ENCODE results near the gene SNX10.
A peak's percentile ranks its signal among the peaks of the same experiment; 100 is the strongest.
"Not testable (repeated sequence)": the region's sequence is repeated elsewhere in the genome, so short reads cannot be mapped to it uniquely, and the experiment has no call there.

SNX10 gene, protein sequence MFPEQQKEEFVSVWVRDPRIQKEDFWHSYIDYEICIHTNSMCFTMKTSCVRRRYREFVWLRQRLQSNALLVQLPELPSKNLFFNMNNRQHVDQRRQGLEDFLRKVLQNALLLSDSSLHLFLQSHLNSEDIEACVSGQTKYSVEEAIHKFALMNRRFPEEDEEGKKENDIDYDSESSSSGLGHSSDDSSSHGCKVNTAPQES

DNA sequence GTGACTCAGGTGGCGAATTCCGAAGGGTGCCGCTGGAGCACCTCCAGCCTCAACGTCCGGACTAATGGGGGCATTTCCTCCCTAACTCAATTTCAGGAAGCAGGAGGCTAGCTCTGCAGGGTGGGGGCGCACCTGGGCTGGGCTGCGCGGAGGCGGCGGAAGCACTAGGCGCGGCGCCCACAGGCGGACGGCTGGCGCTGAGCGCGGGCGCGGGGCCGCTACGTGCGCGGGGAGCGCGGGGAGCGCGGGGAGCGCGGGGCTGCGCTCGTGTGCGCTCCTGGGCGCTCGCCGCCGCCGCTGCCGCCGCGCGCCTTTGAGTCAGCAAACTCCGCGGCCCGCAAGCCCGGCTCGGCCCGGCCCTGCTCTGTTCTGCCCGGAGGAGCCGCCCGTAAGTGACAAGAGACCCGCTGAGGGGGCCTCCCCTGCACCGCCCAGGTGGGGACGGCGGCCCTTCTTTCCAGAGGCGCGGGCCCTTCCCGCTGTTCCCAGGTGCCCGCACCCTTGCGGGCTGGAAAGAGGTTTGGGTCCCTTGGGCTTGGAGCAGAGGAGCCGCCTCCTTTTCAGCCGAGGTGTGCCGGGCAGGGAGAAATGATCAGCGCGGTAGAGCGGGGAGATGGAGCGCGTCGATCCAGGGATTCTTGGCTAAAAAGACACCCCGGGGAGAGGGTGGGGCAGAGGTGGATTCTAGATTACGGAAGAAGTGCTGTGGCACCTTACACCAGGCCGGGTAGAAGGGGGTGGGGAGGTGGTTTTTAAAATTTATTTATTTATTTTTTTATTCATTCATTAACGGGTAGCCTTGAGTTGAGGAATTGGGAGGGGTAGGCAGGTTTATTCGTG lies at the start of gene SNX10:
TSS of gene SNX10 (plus strand) at position 164 of the 840 bp plus-strand sequence. CDS start 54,581 bp downstream, outside the sequence.
- peak; percentile 39 for DNase-seq

DNA sequence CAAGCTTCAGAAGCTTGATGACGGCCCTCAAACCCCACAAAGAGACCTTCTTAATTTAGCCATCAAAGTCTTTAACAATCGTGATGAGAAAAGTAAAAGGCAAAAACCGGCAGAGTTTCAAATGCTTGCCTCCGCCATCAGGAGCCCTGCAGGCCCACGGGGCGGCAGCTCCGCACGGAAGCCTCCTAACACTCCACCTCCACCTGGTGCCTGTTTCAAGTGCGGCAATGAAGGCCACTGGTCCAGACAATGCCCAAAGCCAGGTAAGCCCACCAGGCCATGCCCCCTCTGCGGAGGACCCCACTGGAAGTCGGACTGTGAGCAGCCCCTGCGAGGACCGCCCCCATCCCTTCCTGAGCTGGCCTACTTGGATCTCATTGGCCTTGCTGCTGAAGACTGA lies 46.5 kb upstream of the SNX10 start:
- DNase-seq: no peak

DNA sequence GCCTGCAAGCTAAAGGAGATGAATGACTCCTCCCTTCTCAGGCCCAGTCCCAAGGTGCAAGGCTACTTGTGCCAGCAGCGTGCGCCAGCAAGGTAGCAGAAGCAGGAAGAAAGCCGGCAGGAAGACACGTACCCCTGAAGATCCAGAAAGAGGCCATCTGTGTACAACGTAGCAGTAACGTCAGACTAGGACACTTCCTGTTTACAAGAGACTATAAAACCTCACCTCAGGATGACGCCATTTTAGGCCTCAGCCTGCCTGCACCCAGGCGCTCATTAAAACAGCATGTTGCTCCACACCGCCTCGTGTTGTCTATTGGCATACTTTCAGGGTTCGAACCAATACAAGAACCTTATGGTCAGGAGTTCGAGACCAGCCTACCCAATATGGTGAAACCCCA lies 41.4 kb upstream of the SNX10 start:
- no peak for DNase-seq

DNA sequence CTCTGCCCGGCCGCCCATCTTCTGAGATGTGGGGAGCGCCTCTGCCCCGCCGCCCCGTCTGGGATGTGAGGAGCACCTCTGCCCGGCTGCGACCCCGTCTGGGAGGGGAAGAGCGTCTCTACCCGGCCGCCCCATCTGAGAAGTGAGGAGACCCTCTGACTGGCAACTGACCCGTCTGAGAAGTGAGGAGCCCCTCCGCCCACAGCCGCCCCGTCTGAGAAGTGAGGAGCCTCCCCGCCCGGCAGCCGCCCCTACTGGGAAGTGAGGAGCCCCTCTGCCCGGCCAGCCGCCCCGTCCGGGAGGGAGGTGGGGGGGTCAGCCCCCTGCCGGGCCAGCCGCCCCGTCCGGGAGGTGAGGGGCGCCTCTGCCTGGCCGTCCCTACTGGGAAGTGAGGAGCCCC lies 29.8 kb upstream of the SNX10 start:
- DNase-seq: not testable (repeated sequence)

DNA sequence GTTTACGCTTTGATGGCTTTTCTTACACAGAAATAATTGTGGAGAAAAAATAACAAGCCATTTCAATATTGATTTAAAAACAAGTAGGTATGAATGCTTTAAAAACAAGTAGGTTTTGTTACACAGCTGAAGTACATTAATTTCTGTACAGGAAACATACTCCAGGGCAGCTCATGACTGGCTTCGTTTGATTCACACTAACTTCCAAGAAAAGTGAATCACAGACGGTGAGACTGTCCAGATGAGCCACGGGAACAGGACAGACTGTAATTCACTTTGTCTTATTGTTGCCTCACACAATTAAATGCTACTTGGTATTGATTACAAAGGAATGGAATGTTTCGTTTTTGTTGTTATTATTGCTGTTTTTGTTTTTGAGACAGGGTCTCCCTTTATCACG lies 26.6 kb upstream of the SNX10 start:
- no peak for DNase-seq

DNA sequence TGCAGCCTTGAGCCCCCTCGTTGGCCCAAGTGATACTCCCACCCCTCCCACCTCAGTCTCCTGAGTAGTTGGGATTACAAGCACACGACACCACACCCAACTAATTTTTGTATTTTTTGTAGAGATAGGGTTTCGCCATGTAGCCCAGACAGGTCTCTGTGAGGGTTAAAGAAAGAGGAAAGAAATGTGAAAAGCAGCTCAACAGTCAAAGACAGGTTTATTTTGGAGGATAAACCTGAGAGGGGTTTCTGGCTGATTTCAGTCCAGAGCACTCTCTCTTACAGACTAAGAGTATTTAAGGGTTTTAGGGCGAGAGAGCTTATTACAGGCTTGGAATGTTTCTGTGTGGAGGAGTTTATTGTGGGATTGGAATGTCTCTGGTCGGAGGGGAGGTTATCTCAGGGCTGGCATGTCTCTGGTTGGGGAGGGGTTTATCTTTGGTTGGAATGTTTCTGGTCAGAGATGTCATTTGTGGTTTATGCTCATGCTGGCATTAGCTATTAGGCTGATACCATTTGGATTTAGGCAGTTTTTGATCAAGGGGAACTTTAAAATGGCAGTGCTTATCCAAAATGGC lies 26.1 kb upstream of the SNX10 start:
- DNase-seq: no peak

DNA sequence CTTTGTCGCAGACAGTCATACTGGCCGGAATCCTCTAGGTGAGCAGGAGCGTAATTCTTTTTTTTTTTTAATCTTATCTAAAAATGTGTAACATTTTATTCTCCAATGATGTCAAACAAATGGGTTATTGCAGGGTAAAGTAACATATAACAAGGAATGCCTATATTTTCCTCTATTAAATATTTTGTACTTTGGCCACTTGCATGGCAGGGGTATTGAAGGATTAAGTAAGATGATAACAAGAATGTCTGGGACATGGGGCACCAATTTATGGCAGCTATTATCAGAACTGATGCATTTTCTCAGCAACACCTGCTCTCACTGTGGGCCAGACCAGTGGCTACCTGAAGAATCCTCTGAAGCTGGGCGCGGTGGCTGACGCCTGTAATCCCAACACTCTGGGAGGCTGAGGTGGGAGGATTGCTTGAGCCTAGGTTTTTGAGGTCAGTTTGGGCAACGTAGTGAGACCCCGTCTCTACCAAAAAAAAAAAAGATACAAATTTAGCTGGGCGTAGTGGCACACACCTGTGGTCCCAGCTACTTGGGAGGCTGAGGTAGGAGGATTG lies 24.0 kb upstream of the SNX10 start:
- no peak for DNase-seq

DNA sequence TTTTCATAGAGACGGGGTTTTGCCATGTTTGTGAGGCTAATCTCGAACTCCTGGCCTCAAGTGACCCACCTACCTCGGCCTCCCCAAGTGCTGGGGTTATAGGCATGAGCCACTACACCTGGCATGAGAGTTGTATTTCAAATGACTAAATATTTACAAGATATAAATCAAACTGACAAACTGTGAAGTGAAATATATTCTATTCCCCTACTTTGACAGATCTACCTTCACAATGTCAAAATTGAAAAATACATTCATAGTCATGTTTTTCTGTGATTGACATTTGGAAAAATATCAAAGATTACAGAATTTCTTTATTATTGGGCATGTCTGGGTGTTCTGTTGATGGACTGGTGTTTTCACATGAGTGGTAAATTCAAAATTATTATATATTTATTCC lies 16.4 kb upstream of the SNX10 start:
- DNase-seq: no peak

DNA sequence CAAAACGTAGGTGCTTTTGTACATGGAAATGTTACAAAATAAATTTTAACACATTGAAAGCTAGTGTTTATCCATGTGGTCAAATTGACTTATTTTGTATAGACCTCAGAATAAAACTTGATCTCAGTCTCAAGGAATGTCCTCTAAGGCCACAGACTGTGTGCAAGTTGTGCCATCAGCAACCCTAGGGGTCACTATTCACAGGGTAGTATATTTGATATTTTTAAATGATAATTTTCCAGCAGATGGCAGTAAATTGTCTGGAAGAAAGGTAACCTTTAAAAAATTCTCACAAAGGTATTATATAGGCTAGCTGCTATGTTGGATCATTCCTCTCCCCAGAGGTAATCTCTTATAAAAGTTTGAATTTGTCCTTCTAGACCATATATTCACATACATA lies 12.9 kb upstream of the SNX10 start:
- DNase-seq: no peak

DNA sequence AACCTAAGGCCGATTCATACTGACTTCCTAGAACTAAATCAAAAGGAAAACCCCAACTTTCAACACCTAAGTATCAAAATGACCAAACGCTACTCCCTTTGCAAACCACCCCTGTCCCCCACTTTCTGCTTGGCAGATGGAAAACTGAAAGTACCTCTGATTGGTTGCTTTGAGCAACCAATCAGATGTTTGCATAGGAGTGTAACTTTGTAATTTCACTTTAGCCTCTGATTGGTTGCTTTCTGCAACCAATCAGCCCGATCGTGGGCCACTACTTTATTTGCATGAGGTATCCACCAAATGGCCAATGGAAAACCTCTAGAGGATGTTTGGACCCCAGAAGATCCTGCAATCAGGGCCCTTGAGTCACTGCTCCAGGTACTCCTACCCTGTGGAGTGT lies 12.3 kb upstream of the SNX10 start:
- DNase-seq: no peak

DNA sequence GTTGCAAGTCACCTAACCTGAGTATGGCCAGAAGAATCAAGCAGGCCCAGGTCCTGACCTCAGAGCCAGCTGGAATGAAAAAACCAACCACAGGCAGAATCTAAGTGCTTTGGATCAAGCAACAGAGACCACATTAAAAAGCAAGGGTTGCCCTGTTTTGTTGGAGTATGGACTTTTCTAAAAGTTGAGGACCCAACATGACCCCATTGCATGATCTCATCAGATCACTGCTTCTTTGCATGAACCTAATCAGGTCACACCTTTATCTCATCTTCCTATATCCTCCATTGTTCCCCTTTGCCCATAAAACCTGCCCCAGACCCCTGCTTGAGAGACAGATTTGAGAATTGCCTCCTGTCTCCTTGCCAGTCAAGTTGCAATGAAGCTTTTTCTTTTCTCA lies 11.6 kb upstream of the SNX10 start:
- no peak for DNase-seq

DNA sequence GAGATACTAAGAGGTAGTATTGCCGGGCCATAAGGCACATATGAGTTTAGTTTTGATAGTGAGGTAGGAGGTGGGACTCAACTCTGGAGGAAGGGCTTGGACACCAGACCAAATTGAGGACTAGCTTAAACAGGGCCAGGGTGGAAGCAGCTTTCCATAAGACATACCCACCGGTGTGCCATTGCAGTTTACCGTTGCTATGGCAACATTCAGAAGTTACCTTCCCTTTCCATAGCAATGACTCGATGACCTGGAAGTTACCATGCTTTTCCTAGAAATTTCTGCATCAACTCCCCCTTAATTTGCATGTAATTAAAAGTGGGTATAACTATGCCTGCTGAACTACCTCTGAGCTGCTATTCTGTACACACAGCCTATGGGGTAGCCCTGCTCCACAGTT lies 10.9 kb upstream of the SNX10 start:
- no peak for DNase-seq

DNA sequence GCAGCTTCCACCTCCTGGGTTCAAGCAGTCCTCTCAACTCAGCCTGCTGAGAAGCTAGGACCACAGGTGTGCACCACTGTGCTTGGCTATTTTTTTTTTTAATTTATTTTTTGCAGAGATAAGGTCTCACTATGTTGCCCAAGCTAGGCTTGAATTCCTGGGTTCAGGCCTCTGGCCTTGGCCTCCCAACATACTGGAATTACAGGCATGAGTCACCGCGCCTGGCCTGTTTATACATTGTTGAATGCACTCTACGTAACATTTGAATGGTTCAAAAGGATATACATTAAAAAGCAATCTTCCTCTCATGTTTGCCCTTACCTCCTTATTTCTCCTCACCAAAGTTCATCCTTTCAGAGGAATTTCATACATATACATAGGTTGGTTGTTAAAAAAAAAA lies 7.2 kb upstream of the SNX10 start:
- no peak for DNase-seq

DNA sequence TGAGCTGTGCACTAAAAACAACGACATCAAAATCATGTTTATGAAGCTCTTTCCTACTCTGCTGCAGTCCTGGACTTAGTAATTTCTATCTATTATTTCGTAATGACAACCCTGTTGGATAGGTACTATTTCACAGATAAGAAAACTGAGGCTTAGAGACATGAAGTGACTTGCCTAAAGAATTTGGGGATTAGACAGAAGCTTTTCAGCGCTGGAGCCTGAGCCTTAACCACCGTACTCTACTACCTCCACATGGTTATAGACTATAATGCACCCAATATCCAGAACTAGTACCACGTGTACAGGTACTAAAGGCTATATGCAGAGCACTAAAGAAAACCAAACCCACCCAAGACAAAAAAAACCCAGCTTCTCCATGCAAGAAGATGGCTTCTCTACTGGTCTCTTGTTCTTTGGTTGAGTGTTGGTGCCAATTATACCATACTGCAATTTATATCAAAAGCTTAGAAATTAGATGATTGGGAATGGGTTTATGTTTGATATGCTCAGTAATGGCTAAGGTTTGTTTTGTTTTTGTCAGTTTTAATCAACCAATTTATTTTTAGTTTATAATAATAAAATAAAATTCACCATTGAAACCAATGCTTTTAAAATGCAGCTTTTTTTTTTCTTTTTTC lies 6.5 kb upstream of the SNX10 start:
- DNase-seq: no peak

DNA sequence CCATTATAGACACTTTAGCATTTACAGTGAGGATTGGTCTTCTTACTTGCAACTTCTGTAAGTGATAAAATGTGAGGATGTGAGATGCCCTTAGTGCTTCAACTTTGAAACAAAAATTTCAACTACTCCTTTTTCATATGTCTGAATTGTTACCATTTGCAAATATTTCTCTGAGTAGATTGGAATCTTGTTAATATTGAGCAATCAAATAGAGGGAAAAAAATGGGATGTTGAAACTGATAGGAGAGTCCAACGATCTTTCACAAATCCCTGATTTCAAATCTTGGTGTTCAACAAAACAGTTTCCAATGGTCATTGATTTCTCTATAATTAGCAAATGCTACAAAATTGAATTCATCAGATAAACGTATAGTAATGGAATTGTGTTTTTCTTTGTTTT lies 5.5 kb upstream of the SNX10 start:
- no peak for DNase-seq

DNA sequence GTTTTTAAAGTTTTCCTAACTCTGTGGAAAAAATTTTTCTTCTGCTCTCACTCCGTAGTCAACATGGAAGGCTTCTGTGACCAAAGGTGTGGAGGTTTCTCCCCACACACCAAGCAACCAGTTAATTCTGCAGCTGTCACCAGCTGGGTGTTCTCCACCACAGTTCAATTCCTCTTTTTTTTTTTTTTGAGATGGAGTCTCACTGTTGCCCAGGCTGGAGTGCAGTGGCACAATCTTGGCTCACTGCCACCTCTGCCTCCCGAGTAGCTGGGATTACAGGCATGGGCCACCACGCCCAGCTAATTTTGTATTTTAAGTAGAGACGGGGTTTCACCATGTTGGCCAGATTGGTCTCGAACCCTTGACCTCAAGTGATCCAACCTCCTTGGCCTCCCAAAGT lies 3.5 kb upstream of the SNX10 start:
- not testable (repeated sequence) for DNase-seq

DNA sequence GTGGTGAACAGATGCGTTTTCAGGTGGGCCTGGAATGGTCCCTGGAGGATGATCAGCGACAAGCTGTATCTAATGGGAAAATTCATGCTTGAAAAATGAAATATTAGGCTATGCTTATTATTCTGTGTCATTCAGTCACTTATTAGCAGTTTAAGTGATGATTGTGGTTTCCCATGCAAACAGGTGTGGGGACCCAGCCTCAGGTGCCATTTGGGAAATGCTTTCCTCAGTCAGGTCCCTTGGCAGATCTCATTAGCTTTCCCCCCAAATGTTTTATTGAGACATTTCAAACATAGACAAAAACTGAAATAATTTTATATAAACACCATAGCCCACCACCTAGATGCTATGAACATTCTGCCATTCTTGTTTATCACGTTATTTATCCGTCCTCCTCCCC lies 411 bp upstream of the SNX10 start:
- DNase-seq: no peak

DNA sequence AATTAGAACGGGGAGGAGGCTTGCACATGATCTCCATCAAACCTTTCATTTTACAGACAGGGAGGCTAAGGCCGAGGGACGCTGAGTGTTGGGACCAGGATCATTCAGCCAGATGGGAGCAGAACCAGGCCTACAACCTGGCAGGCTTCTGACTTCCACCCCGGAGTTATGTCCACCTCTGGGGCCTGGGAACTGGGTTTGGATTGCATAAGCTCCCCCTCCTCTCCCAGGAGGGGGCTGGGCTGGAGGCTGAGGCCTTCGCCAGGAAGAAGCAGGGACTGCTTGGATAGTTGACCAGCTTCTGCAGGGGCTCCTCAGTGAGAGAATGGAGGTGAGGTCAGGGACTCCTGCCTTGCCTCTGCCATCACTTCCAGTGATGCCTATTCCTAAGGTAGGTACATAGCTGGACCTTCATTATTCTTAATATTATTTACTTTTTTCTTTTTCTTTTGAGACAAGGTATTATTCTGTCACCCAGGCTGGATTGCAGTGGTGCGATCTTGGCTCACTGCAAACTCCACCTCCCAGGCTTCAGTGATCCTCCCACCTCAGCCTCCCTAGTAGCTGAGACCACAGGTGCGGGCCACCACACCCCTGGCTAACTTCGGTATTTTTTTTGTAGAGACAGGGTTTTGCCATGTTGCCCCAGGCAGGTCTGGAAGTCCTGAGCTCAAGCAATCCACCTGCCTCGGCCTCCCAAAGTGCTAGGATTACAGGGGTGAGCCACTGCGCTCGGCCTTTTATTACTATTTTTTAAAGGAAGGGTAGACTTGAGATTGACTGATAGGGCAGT lies 1.3 kb downstream of the SNX10 start:
- DNase-seq: no peak

DNA sequence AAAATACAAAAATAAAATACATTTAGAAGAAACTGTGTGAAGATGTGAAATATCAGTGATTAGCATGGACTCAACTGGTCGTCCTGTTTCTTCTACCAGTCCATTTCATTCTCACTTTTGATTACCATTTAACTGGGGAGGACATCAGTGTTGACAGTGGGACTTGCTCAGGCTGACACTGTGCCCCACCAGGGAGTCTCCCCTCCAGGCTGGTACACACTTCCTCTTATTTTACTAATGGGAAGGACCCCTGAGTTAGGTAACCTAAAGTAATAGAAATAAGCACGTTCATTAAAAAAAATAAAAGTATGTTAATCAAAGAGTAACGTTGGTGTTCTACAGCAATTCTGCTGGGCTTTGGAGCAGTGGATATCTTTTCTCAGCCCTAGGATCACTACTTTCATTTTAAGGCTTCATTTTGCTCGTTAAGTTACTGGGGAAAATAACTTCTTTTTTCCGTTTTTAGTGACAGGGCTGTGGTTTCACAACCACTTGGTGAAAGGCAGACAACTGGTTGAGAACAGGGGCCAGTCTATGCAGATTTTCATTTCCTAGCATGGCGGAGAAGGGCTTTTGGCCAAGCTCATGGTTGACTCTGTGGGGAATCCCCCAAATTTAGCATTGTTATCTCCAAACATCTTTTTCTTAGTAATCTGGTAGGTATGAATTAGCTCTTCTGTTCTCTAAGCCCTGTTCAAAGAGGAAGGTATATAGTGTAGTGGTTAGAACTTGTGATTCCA lies 2.1 kb downstream of the SNX10 start:
- no peak for DNase-seq

DNA sequence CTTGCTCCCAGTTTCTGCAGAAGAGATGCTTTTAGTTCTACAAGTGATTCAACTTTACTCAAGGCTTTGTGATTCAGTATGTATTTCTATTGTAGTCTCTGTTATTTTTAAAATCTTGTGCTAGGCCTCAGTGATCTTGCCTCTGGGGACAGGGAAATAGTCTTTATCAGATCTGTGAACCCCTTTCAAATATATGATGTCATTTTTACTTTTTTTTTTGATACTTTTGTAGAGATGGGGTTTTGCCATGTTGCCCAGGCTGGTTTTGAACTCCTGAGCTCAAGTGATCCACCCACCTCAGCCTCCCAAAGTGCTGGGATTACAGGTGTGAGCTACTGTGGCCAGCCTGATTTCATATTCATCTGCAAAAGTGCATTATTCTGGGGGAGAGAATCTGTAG lies 3.4 kb downstream of the SNX10 start:
- no peak for DNase-seq

DNA sequence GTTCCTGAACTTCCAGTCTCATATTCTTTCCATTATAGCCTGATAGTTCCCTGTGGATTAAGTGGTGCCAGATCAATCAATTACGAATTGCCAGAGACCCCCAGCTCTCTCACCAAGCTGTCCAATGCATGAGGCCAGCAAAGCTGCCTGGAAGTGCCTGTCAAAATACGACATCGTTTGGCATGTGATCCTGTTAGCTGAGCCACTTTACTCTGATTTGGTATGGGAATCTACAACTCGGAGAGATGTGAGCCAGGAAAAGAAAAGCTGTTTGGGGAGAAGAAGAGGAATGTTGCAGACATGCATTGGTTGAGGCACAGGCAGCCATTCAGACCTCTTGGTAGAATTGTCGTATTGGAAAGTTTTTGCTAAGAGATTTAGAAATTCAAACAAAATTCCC lies 3.9 kb downstream of the SNX10 start:
- no peak for DNase-seq

DNA sequence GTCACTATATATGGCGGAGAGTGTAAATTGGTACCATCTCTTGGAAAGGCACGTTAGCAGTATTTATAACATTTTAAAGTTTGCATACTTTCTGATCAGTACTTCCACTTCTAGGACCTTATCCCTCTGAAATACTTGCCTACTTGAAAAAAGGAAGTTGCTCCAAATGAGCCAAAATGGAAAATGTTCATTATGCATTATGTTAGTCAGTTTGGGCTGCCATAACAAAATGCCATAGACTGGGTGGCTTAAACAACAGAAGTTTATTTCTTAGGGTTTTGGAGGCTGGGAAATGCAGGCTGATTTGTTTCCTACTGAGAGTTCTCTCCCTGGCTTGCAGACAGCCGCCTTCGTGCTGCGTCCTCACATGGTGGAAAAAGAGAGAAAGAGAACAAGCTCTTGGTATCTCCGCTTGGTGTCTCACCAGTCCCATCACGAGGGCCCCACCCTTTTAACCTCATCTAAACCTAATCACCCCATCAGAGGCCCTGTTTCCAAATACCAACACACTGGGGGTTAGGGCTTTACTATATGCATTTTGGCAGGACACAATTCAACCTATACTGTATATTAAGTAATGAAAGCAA lies 6.9 kb downstream of the SNX10 start:
- no peak for DNase-seq

All from NCI-H2227 treated with DMSO at 0.1 percent for 48 hours (cell line).